Endothelial cell of umbilical vein (primary cell): ENCODE data around the gene CYTH1. TPM values are rescaled to one million over a fixed set of nuclear protein-coding genes. Genes with fewer than 3 reads are reported as not detected.

Experiments used
- BruUV-seq: library from RNA; stranded (reverse); fragments of 400-500 nt; replicated peaks from 2 replicates; lab custom pipeline; 2021; lab: Mats Ljungman, UMichigan
- CTCF ChIA-PET: fragments of 300-600, 350-600 bp; sonication (Branson Sonifier 250); formaldehyde crosslinking; loops from one replicate; lab custom pipeline; 2021; ENCODE audit warnings: antibody characterized with exemption, inconsistent platforms; lab: Charles Lee
- POLR2A ChIA-PET: fragments of 300-600, 350-600 bp; sonication (Branson Sonifier 250); formaldehyde crosslinking; loops from one replicate; lab custom pipeline; 2021; ENCODE audit warnings: antibody characterized with exemption, inconsistent platforms; lab: Charles Lee
- DNase-seq: peaks from one replicate; pipeline ENCODE4 v3.0.0-alpha.2; 2011; ENCODE audit warnings: low read depth, low spot score
- FAIRE-seq: peaks from 2 replicates; lab custom pipeline; 2011; peaks lifted over from hg19 to GRCh38; lab: Jason Lieb, UNC
- H2AFZ ChIP-seq: 2 replicates; pipeline ENCODE4 v1.6.0; 2012; ENCODE audit warnings: low read depth, low read length, control low read depth, inconsistent platforms
- H3K27ac ChIP-seq: 2 replicates; pipeline ENCODE4 v1.5.1; 2011; ENCODE audit warnings: low read depth, mild to moderate bottlenecking, control low read depth, low read length, moderate library complexity; ENCODE audit not compliant: insufficient read depth
- H3K27me3 ChIP-seq, 2 experiments: 2 replicates each; pipeline versions ENCODE4 v1.6.0 to v1.6.1; 2011; ENCODE audit warnings: low read length in 2 of 2, mixed read lengths in 1 of 2; ENCODE audit not compliant: control insufficient read depth in 2 of 2, insufficient read depth in 2 of 2
- H3K36me3 ChIP-seq, 2 experiments: 2 replicates in 1 of 2; 3 replicates in 1 of 2; pipeline ENCODE4 v1.5.1; 2011; ENCODE audit warnings: low read length in 2 of 2, mild to moderate bottlenecking in 1 of 2, moderate library complexity in 1 of 2; ENCODE audit not compliant: control insufficient read depth in 2 of 2, insufficient read depth in 2 of 2; ENCODE audit errors: extremely low read depth in 1 of 2
- H3K4me1 ChIP-seq: 3 replicates; pipeline ENCODE4 v1.5.1; 2011; ENCODE audit warnings: mild to moderate bottlenecking, low read length; ENCODE audit not compliant: control insufficient read depth, insufficient read depth; ENCODE audit errors: extremely low read depth
- H3K4me2 ChIP-seq: 2 replicates; pipeline ENCODE4 v1.6.1; 2011; ENCODE audit warnings: low read length, control low read depth, mixed read lengths; ENCODE audit not compliant: insufficient read depth
- H3K4me3 ChIP-seq, 3 experiments: fragments of 200-600 bp in 1 of 3; sonication (generic), shearing (Covaris generic) in 1 of 3; replicated peaks in 1 of 3; 2 replicates each; pipeline ENCODE4 v1.5.1; 2011 to 2016; ENCODE audit warnings: control low read depth in 3 of 3, low read length in 3 of 3, mild to moderate bottlenecking in 2 of 3, inconsistent platforms in 1 of 3, low read depth in 1 of 3, moderate library complexity in 1 of 3; ENCODE audit not compliant: insufficient read depth in 1 of 3
- H3K79me2 ChIP-seq: 2 replicates; pipeline ENCODE4 v1.6.0; 2012; ENCODE audit warnings: low read length, inconsistent platforms; ENCODE audit not compliant: control insufficient read depth, insufficient read depth
- H3K9ac ChIP-seq: replicated peaks from 2 replicates; pipeline ENCODE3; 2011; ENCODE audit warnings: low read length, control low read depth; ENCODE audit not compliant: insufficient read depth; ENCODE audit errors: extremely low read depth
- H3K9me1 ChIP-seq: replicated peaks from 3 replicates; pipeline ENCODE4 v1.6.0; 2011; ENCODE audit warnings: mild to moderate bottlenecking, low read length; ENCODE audit not compliant: control insufficient read depth, insufficient read depth; ENCODE audit errors: extremely low read depth
- H3K9me3 ChIP-seq: replicated peaks from 2 replicates; pipeline ENCODE4 v1.5.1; 2012; ENCODE audit warnings: low read length, inconsistent platforms; ENCODE audit not compliant: control insufficient read depth, insufficient read depth
- H4K20me1 ChIP-seq: replicated peaks from 2 replicates; pipeline ENCODE3; 2011; ENCODE audit warnings: mild to moderate bottlenecking, low read length; ENCODE audit not compliant: control insufficient read depth, insufficient read depth; ENCODE audit errors: extremely low read depth
- EZH2 ChIP-seq: IDR thresholded peaks from 2 replicates; pipeline ENCODE4 v1.6.1; 2012; ENCODE audit warnings: borderline replicate concordance, low read depth, mild to moderate bottlenecking, moderate library complexity, low read length, inconsistent platforms; ENCODE audit not compliant: severe bottlenecking
- FOS ChIP-seq: IDR thresholded peaks from 2 replicates; pipeline ENCODE4 v1.6.1; 2011; ENCODE audit warnings: mild to moderate bottlenecking, low read length, moderate library complexity, borderline replicate concordance; ENCODE audit not compliant: insufficient read depth
- GATA2 ChIP-seq: IDR thresholded peaks from 2 replicates; pipeline ENCODE4 v1.7.0; 2011; ENCODE audit warnings: low read depth, mild to moderate bottlenecking, moderate library complexity, mixed read lengths, low read length; ENCODE audit not compliant: insufficient read length, insufficient read depth
- JUN ChIP-seq: IDR thresholded peaks from 2 replicates; pipeline ENCODE4 v1.6.1; 2011; ENCODE audit warnings: borderline replicate concordance, low read depth; ENCODE audit not compliant: insufficient read length, insufficient read depth
- MYC ChIP-seq: IDR thresholded peaks from one replicate; pipeline ENCODE4 v1.6.1; 2011; ENCODE audit warnings: mild to moderate bottlenecking, low read depth, low read length
- POLR2A ChIP-seq: IDR thresholded peaks from 2 replicates; pipeline ENCODE4 v1.6.1; 2012; ENCODE audit warnings: low read depth, mild to moderate bottlenecking, control low read depth, low read length
- POLR2AphosphoS5 ChIP-seq: IDR thresholded peaks from 2 replicates; pipeline ENCODE4 v1.6.1; 2012; ENCODE audit warnings: low read depth, mild to moderate bottlenecking, control low read depth, low read length, moderate library complexity; ENCODE audit not compliant: insufficient read depth
- dilution Hi-C: fragments of 300-500 bp; cut with MboI; formaldehyde crosslinking; loops from one replicate; pipeline ENCODE4 v1.15.0; 2019; ENCODE audit warnings: low sequenced_read_pairs; ENCODE audit not compliant: extremely low pct_ligation_motif_present
- intact Hi-C: fragments of 100-400 bp; cut with micrococcal nuclease; formaldehyde crosslinking; loops from one replicate; pipeline ENCODE4 v1.10.0; 2022
- polyA plus RNA-seq, 4 experiments: library from polyadenylated mRNA; depleted of rRNA in 3 of 4; stranded (reverse) in 3 of 4; unstranded in 1 of 4; fragments of >200 nt; gene quantifications; 2 replicates each; pipeline versions ENCODE4 v1.2.1 to v1.2.3, GENCODE V29; 2011 to 2012; ENCODE audit warnings: missing spikeins in 1 of 4
- total RNA-seq: library from RNA; stranded (reverse); gene quantifications from 2 replicates; pipeline ENCODE4 v1.2.3, GENCODE V29; 2021
- TF ChIP-seq, protein P1 (sequence below): IDR thresholded peaks from 2 replicates; pipeline ENCODE4 v1.6.1; 2011; ENCODE audit not compliant: insufficient read depth, insufficient read length
- TF ChIP-seq, protein P2 (sequence below), 2 donors: IDR thresholded peaks; 1 replicate in 1 of 2; 2 replicates in 1 of 2; pipeline ENCODE4 v1.5.1; 2011; ENCODE audit warnings: low read length in 2 of 2, mild to moderate bottlenecking in 2 of 2, moderate library complexity in 2 of 2, control low read depth in 1 of 2, inconsistent platforms in 1 of 2, low read depth in 1 of 2; ENCODE audit not compliant: insufficient read depth in 1 of 2; ENCODE audit errors: extremely low read depth in 1 of 2

Gene CYTH1
- total and polyA plus RNA-seq, 2 donors (not counting 3 experiments of a cell fraction or from before 2014, with no cell fraction given), result 35.9 to 49.9 TPM

DNA sequence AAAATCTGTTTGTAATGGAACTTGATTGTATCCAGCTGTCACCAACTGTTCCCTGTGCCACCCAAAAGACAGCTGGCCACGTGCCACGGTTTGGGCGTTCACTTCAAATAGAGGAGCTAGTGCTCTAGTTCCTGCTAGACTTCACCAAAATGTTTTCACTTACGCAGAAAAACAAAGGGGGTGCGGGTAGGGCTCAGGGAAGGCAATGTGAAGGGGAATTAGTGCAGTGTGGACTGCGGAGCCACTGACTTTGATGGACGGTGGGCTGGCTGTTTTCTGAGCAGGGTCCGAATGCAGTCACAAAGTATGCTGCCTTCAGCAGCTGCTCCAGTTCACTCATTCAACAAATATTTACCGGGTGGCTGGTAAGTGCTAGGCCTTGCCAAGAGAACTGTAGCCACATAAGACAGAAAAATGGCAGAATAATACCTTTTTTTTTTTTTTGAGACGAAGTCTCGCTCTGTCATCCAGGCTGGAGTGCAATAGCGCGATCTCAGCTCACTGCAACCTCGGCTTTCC lies 7.6 kb upstream of the CYTH1 start:
- Histone ChIP-seq H3K36me3 (no peaks in the 10 kb centered on the region), H4K20me1 (no peaks in the 10 kb centered on the region), H2AFZ (no peak overlapping the region), H3K4me2 (no peak overlapping the region), H3K9me1 (no peaks in the 10 kb centered on the region), H3K27me3 (no peaks in the 10 kb centered on the region), H3K9me3 (no peaks in the 10 kb centered on the region), H3K4me3 (no peak overlapping the region), H3K79me2 (no peaks in the 10 kb centered on the region), H3K4me1 (peaks cover 8% of the 10 kb centered on the region), H3K27ac (no peak overlapping the region), H3K9ac (no peak overlapping the region)
- CTCF ChIA-PET, result no interaction called here
- TF ChIP-seq JUN (no peak), FOS (no peak), EZH2 (no peak), MYC (no peak), GATA2 (no peak), POLR2AphosphoS5 (no peak), POLR2A (no peak)
- TF ChIP-seq, protein P1, sequence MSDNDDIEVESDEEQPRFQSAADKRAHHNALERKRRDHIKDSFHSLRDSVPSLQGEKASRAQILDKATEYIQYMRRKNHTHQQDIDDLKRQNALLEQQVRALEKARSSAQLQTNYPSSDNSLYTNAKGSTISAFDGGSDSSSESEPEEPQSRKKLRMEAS, result no peak
- TF ChIP-seq, protein P2, sequence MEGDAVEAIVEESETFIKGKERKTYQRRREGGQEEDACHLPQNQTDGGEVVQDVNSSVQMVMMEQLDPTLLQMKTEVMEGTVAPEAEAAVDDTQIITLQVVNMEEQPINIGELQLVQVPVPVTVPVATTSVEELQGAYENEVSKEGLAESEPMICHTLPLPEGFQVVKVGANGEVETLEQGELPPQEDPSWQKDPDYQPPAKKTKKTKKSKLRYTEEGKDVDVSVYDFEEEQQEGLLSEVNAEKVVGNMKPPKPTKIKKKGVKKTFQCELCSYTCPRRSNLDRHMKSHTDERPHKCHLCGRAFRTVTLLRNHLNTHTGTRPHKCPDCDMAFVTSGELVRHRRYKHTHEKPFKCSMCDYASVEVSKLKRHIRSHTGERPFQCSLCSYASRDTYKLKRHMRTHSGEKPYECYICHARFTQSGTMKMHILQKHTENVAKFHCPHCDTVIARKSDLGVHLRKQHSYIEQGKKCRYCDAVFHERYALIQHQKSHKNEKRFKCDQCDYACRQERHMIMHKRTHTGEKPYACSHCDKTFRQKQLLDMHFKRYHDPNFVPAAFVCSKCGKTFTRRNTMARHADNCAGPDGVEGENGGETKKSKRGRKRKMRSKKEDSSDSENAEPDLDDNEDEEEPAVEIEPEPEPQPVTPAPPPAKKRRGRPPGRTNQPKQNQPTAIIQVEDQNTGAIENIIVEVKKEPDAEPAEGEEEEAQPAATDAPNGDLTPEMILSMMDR (IDR thresholded peaks at IDR 0.05; ENCODE audit: extremely low read depth in 1 of 2, insufficient read depth in 1 of 2, low read depth in 1 of 2, low read length in 2 of 2), result no peak
- FAIRE-seq (no peak), DNase-seq (no peak)
- POLR2A ChIA-PET, result no interaction called here
- no TSS peak for BruUV-seq
- dilution Hi-C loops, result no loop called here
- intact Hi-C loops, result no loop called here
